CD4-positive, alpha-beta T cell treated with Interleukin-17A for 4 hours (primary cell): ENCODE data around the gene ACOT7.
"Not testable (repeated sequence)": the region's sequence is repeated elsewhere in the genome, so short reads cannot be mapped to it uniquely, and the experiment has no call there.

ENCODE experiments used
- DNase-seq: peaks from one replicate; pipeline ENCODE4 v3.0.0-alpha.2; 2020; ENCODE audit warnings: mixed read lengths

The ACOT7 gene

GRCh38 chr1:6336776-6337622 lies 56.6 kb downstream of the ACOT7 start:
- no peak for DNase-seq

DNA sequence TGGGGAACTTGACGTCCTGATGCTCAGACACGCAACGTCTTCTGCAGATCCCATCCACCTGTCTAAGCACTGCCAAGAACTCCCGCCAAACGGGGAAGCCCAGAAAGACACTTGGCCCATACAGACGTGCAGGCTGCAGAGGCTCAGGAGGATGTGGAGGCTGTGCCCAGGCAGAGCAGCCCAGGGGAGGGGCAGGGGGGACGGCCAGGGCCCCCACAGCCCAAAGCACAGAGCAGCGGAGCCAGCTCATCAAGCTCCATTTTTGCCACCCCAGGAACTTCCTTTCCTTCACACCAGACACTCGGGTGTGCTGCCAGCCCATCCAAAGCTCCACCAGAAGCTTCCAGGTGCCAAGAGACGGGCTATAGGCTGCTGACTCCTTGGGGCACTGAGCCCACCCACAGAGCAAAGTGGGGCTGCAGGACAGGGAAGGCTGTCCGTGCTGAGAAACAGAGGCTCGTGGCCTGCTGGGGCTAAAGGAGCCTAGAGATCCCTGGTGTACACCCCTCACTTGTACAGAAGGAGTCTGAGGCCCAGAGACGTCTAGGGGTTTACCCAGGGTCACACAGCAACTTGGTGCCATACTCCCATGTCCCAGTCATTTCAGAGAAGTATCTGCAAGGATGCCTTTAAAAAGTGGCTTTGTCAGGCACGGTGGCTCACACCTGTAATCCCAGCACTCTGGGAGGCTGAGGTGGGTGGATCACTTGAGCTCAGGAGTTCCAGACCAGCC lies 59.1 kb downstream of the ACOT7 start:
- DNase-seq = no peak

GRCh38 chr1:6332821-6333220 lies 60.7 kb downstream of the ACOT7 start:
- no peak for DNase-seq

DNA sequence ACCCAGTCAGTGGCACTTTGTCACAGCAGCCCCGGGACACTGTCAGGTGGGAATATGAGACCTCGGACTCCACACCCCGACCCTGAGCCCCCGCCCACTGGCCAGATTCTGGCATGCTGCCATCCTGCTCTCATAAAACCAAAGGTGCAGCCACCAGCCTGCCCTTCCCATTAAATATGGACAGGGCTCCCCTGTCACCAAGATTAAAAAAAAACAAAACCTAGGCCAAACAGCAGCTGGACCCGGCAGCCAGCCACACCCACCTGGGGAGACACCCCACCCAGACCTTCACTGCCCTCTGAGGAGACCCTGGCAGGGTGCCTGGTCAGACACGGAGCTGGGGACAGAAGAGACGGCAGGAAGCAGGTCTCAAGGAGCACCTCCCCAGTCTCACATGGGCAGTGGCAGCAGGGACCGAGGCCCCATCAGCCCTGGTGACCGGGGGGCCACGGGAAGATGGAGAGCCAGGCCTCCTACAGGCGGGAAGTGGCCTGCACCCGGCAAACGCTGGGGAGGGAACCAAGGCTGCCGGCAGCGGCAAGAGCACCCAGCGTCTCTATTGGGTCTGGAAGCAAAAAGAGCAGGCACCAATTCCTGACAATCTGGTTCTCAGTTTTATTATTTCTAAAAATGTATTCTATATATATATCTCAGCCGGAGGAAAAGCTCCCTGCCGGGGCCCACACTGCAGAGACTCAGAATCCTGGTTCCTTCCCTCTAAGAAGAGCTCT lies 61.9 kb downstream of the ACOT7 start:
- no peak for DNase-seq

DNA sequence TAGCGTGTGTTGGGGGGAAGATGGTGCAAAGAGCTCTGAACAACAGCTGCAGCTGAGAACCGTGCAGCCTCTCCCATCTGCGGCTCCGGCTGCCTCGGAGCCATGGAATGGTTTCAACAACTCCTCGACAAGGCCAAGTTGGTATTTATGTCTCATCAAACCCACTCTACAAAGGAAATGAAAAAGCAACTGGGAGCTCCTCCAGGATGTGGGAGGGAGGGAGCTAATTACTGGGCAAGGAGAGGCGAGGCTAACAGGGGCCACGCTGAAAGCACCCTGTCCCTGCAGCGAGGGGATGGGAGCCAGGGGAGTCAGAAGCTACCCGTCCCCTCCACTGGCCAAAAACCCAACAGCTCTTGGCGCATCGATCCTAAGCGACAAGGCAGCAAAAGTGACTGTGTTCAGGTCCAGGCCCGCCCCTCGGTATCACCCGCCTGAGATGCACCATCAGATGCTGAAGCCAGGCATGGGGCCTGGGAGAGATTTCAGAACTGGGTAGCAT lies 63.1 kb downstream of the ACOT7 start:
- no peak for DNase-seq

- DNase-seq = no peak
Observed at GRCh38 chr1:6329851-6330250, 63.7 kb downstream of the ACOT7 start.

GRCh38 chr1:6329396-6329795 lies 64.2 kb downstream of the ACOT7 start:
- DNase-seq = no peak

GRCh38 chr1:6328696-6329095 lies 64.9 kb downstream of the ACOT7 start:
- no peak for DNase-seq

DNA sequence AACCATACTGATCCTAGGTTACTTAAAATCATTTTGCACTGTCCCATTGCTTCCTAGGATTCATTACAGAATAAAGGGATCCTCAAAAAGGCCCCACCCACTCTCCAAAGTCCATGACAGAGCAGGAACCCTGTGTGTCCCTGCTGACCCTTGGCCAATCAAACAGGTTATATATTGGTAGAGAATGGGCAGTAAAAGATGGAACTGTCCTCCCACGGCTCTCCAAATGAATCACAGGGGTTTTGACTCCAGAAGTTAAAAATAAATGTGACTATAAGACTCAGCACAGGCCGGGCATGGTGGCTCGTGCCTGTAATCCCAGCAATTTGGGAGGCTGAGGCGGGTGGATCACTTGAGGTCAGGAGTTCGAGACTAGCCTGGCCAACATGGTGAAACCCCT lies 65.5 kb downstream of the ACOT7 start:
- DNase-seq = no peak

DNA sequence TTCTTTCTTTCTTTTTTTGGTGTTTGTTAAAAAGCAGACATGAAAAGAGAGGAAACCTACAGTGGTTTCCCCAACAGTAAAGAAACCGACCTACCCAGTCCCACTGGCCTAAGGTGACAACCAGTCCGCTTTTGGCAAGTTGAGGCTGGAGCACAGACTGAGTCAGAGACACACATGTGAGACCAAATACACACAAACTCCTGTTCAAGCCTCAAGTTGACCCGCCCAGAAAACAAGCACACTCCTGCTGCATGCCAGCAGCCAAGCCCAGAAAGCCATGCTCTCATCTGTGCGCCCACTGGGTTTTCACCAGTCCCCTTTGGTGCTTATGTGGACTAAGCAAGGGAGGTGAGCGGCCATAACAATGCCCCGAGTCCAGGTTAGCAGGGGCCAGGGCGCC lies 68.1 kb downstream of the ACOT7 start:
- DNase-seq = no peak

GRCh38 chr1:6322161-6322560 lies 71.4 kb downstream of the ACOT7 start:
- no peak for DNase-seq

DNA sequence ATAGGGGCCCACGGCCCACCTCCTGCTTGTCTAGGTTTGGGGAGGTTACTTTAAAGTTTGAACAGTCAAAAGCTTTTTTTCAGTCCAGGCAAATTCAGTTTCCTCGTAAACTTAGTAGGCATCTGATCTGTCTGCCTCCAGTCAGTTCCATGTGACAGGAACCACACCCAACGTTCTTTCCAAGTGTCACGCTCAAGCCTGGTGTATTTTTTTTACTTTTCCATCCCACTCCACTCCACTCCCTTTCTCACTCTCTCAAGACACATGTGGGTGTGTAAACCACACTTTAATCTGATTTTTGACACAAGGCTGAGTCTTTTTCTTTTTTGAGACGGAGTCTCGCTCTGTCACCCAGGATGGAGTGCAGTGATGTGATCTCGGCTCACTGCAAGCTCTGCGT lies 72.4 kb downstream of the ACOT7 start:
- no peak for DNase-seq

DNA sequence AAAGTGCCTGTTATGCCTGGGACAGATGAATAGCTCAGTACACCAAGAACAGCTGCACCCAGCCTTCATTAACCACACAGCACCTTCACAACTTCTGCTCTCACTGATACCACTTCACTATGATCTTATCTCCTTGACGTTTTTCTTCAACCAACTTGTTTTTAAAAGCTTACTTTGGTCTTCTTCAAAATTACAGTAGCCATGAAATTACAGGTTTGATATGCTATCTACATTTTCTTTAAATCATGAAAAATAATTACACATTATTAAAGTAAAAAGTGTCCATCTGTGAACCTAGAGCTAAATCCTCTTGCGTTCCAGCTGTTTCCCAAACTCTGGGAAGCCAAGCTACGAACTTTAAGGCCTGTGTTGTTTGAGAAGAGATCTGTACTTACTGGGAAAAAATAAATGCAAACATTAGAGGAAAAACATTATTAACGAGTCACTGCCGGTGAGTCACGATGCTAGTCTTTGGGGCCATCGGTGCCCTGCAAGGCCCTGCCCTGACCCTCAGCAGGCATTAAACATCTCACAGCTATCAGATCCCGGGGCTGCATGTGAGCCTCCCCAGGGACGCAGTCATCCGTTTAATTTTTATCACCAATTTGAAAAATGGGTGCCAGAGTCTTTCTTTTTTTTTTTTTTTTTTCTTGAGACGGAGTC lies 76.3 kb downstream of the ACOT7 start:
- no peak for DNase-seq

DNA sequence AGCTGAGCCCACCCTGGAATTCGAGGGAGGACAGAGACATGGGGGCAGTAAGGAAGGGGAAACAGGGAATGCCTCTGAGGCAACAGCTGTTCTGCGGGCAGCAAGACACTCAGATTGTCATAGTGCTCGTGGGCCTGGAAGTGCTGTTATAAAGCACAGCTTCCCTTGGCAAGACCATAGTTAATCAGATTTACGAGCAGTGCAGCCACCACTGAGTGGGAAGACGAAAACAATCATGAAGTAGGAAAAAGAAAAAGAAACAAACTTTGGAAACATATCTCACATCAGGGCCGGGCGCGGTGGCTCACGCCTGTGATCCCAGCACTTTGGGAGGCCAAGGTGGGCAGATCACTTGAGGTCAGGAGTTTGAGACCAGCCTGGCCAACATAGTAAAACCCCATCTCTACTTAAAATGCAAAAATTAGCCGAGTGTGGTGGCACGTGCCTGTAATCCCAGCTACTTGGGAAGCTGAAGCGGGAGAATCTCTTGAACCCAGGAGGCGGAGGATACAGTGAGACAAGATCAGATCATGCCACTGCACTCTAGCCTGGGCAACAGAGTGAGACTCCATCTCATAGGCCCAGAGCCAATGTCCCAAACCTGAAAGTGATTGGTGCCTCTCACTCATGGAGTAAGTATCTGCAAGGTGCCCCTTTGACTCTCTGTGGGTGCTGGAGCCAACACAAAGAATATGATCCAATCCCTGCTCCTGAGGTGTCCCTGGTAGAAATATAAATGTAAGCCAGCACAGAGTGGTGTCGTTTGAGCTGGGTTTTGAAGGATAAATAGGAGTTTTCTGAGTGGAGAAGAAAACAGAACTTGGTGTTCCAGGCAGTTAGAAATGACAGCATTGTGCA lies 77.1 kb downstream of the ACOT7 start:
- no peak for DNase-seq

DNA sequence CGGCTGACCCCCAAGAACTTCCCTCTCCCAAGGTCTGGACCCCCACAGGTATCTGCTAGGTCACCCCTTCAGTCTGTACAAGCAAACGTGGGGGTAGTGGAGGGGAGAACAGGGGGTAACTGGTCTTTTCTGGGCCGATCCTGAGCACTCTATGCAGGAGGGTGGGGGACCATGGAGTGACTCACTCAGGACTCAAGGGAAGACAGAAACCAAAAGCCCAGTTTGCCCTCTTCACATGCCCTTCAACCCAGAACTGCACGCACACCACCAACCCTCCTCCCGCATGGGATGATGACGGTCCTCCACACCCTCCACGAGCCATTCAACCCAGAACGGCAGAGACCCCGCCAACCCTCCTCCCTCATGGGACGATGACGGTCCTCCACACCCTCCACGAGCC lies 79.1 kb downstream of the ACOT7 start:
- no peak for DNase-seq

- no peak for DNase-seq
Observed at GRCh38 chr1:6313393-6314200, 80.0 kb downstream of the ACOT7 start.

GRCh38 chr1:6310116-6310848 lies 83.3 kb downstream of the ACOT7 start:
- no peak for DNase-seq

GRCh38 chr1:6309564-6309963 lies 84.0 kb downstream of the ACOT7 start:
- no peak for DNase-seq

GRCh38 chr1:6308449-6308848 lies 85.1 kb downstream of the ACOT7 start:
- no peak for DNase-seq

- not testable (repeated sequence) for DNase-seq
Observed at GRCh38 chr1:6307682-6308081, 85.9 kb downstream of the ACOT7 start.
